NCI-H128 (cell line): ENCODE results near the gene MUCL1.
"Not testable (repeated sequence)": the region's sequence is repeated elsewhere in the genome, so short reads cannot be mapped to it uniquely, and the experiment has no call there.

Experiments used
- DNase-seq: peaks from one replicate; lab custom pipeline; 2025; ENCODE audit not compliant: unreplicated experiment; lab: John Stamatoyannopoulos, UW

MUCL1 gene

GRCh38 chr12:54853933-54854538, at the start of gene MUCL1:
TSS of gene MUCL1 (plus strand) at chr12:54854516. CDS start at chr12:54854583, 67 bp downstream.
- no peak for DNase-seq

GRCh38 chr12:54821676-54822075, 32.6 kb upstream of the MUCL1 start:
- no peak for DNase-seq

- no peak for DNase-seq
Observed at GRCh38 chr12:54824402-54824801, 29.9 kb upstream of the MUCL1 start.

- no peak for DNase-seq
Observed at GRCh38 chr12:54829511-54829910, 24.8 kb upstream of the MUCL1 start.

DNA sequence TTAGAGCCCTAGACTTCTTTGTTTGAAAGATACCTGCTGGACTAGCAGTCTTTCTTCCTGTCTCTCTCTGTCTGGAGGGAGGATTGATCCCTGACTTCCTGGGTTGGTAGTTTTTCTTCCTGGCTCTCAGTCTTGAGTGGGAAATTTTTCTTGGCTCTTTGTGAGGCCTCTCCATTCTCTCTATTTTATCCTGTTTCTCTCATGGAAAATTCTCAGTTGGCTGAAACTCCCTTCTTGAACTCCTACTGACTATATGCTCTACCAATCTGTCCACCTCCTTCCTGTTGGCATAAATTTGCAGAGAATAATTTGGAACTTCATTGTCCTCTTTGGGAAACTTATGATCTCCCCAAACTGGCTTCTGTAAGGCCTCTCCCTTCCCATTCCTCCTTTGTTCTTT, 24.1 kb upstream of the MUCL1 start:
- no peak for DNase-seq

DNA sequence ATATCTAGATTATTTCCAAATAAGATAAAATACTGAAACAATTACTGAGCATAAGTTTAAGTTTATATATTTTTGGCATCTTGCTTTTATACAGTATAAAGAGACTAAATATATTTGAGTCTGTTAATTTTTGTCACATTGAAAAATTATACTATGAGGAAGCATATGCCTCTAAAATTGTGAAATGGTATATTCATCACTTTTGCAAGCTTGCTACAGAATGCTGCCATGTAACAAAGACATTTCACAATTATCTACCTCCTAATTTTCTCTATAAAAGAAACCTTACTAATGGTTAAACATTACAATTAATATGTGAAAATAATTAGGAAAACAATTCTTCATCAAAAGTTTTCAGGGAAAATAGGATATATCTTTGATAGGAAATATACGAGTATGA, 22.7 kb upstream of the MUCL1 start:
- DNase-seq = no peak

GRCh38 chr12:54840244-54840865, 14.0 kb upstream of the MUCL1 start:
- no peak for DNase-seq

DNA sequence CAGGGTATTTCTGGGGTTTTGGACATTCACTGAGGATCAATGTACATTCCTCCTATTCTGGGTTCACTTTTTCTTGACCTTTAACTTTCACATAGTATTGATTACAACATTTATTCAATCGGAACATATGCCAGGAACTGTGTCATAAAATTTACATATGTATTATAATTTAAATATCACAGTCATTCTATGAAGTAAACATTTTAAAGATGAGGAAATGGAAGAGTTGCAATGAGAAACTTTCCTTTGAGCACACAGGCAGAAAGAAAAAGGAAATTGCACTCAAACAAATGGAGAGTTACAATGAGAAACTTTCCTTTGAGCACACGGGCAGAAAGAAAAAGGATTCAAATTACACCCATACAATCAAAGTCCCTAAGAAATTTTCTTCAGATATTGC, 3.1 kb downstream of the MUCL1 start:
- DNase-seq = no peak

GRCh38 chr12:54858562-54858961, 4.2 kb downstream of the MUCL1 start:
- no peak for DNase-seq

GRCh38 chr12:54859502-54859901, 5.2 kb downstream of the MUCL1 start:
- no peak for DNase-seq

GRCh38 chr12:54861927-54862326, 7.6 kb downstream of the MUCL1 start:
- no peak for DNase-seq

DNA sequence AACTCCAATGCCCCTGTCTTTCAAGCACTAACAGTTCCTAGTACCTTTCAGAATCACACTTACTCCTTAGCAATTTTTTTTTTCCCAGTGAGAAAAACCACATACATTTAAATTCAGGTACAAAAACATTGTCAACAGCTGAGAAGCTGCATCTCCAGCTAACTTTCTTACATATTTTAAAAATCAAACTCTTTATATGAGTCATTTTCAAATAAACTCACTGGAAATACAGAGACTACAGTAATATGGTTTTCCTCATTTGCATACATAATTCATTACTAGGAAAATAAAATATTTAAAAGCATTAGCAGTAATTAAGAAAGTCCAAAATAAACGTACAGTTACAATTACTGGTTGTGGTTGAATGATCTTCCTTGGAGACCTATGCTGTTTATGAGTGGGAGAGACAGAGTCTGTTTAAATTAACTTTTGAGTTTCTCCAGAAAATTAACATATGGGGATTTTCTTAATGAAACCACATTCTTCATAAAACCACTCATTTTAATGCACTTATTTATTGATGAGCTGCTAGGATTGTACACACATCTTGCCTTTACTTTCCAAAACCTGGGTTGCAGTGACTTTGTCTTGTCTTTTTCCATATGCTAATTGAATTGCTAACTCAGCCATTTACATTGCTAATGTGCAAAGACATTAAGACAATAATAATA, 9.8 kb downstream of the MUCL1 start:
- no peak for DNase-seq

DNA sequence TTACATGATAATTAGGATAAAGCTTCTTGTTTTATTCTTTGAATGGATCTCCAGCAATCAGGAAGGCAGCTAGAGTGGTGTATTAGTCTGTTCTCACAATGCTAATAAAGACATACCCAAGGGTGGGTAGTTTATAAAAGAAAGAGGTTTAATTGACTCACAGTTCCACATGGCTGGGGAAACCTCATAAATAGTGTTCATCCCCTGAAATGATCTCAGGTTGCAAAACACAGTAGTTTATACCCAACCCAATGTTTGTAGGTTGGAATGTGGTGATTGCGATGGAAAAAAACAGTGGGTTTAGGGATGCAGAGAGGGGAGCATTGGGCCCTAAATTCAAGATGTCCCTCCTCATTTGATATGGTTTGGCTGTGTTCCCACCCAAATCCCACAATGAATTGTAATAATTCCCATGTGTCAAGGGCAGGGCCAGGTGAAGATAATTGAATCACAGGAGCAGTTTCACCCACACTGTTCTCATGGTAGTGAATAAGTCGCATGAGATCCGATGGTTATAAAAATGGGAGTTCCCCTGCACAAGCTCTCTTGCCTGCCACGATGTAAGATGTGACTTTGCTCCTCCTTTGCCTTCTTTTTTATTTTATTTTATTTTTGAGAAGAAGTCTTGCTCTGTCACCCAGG, 11.5 kb downstream of the MUCL1 start:
- DNase-seq = no peak

- no peak for DNase-seq
Observed at GRCh38 chr12:54868690-54869089, 14.4 kb downstream of the MUCL1 start.

- no peak for DNase-seq
Observed at GRCh38 chr12:54870048-54870447, 15.7 kb downstream of the MUCL1 start.

DNA sequence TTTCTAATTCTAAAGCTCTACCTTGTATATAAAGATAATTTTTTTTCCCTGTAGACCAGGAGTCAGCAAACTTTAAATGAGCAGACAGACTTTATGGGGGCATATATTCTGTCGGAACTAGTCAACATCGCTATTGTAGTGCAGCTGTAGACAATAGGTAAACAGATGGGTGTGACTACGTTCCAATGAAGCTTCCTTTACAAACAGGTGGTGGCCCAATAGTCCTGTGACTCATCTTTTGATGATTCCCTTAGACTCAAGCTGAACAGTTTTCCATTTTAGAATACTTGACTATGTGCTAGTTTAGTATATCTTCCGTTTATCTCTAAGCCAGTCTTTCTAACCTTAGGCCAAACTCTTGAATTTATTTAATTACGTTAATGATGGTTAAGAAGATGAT, 16.3 kb downstream of the MUCL1 start:
- DNase-seq = no peak

GRCh38 chr12:54879150-54879549, 24.8 kb downstream of the MUCL1 start:
- no peak for DNase-seq

DNA sequence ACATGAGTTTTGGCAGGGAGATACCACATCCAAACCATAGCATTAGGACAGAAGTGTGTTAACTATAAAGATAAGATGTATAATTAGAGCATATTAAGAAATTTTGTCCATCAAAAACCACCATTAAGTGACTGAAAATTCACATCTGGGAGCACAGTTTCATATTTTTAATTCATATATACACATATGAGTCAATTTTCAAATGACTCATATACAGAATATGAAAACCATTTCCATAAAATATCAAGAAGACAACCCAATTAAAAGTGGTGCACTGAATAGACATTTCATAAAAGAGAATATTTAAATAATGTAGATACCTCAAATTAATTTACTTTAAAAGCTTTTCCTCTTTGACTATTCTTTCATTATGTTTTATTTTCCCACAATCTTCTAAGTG, 25.3 kb downstream of the MUCL1 start:
- no peak for DNase-seq

GRCh38 chr12:54882079-54882478, 27.8 kb downstream of the MUCL1 start:
- no peak for DNase-seq

GRCh38 chr12:54882597-54882996, 28.3 kb downstream of the MUCL1 start:
- DNase-seq = not testable (repeated sequence)

- DNase-seq = not testable (repeated sequence)
Observed at GRCh38 chr12:54888428-54888827, 34.1 kb downstream of the MUCL1 start.

DNA sequence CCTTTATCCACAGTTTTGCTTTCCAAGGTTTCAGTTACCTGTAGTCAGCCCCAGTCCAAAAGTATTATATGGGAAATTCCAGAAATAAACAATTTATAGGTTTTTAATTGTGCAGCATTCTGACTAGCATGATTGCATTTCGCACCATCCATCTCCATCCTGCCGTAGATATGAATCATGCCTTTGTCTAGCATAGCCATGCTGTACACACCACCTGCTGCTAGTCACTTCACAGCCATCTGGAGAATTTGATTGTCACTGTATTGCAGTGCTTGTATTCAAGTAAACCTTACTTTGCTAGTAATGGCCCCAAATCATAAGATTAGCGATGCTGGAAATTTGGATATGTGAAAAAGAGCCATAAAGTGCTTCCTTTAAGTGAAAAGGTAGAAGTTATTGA, 36.0 kb downstream of the MUCL1 start:
- no peak for DNase-seq
